H1 (cell line): Measurements from ENCODE around the gene COX10. TPM values are rescaled to one million over a fixed set of nuclear protein-coding genes. Genes with fewer than 3 reads are reported as not detected.

ENCODE experiments used
- CTCF ChIA-PET: fragments of 300-600 bp; sonication (Branson Sonifier 250); formaldehyde crosslinking; loops from one replicate; lab custom pipeline; 2021; ENCODE audit not compliant: partially characterized antibody; lab: Charles Lee
- POLR2A ChIA-PET: fragments of 300-600 bp; sonication (Branson Sonifier 250); formaldehyde crosslinking; loops from one replicate; lab custom pipeline; 2021; ENCODE audit warnings: inconsistent platforms; ENCODE audit not compliant: partially characterized antibody; lab: Charles Lee
- DNase-seq, 2 experiments: peaks; one replicate each; pipeline versions ENCODE4 v3.0.0 to v3.0.0-alpha.2; 2010 to 2022; ENCODE audit warnings: low spot score in 2 of 2, low read depth in 1 of 2, mixed read lengths in 1 of 2
- FAIRE-seq: peaks from 2 replicates; lab custom pipeline; 2011; peaks lifted over from hg19 to GRCh38; lab: Jason Lieb, UNC
- H2AFZ ChIP-seq: 2 replicates; pipeline ENCODE4 v1.8.1; 2012; ENCODE audit warnings: low read length, inconsistent platforms
- H2AK5ac ChIP-seq: 2 replicates; pipeline ENCODE4 v1.6.1; 2013; ENCODE audit warnings: low read depth, low read length
- H2BK120ac ChIP-seq: replicated peaks from 2 replicates; pipeline ENCODE3; 2013; ENCODE audit warnings: low read depth, low read length, inconsistent platforms
- H2BK12ac ChIP-seq: 2 replicates; pipeline ENCODE4 v1.6.1; 2013; ENCODE audit warnings: low read depth, low read length
- H2BK15ac ChIP-seq: 2 replicates; pipeline ENCODE4 v1.6.1; 2013; ENCODE audit warnings: low read length
- H2BK20ac ChIP-seq: 2 replicates; pipeline ENCODE4 v1.6.1; 2013; ENCODE audit warnings: low read length
- H2BK5ac ChIP-seq: 2 replicates; pipeline ENCODE4 v1.6.1; 2013; ENCODE audit warnings: low read depth, low read length
- H3K14ac ChIP-seq: 2 replicates; pipeline ENCODE4 v1.6.1; 2013; ENCODE audit warnings: inconsistent platforms; ENCODE audit not compliant: insufficient read length
- H3K18ac ChIP-seq: 2 replicates; pipeline ENCODE4 v1.6.1; 2013; ENCODE audit warnings: low read length; ENCODE audit errors: extremely low read depth
- H3K23ac ChIP-seq: 2 replicates; pipeline ENCODE4 v1.6.1; 2013; ENCODE audit warnings: inconsistent platforms; ENCODE audit not compliant: insufficient read length
- H3K23me2 ChIP-seq: 2 replicates; pipeline ENCODE4 v1.6.1; 2013; ENCODE audit warnings: low read depth, low read length
- H3K27ac ChIP-seq: 2 replicates; pipeline ENCODE4 v1.6.1; 2011; ENCODE audit warnings: low read depth, low read length, inconsistent platforms
- H3K27me3 ChIP-seq, 4 experiments: replicated peaks in 1 of 4; 1 replicate in 1 of 4; 2 replicates in 3 of 4; pipeline versions ENCODE4 v1.6.1 to v1.8.1; 2011 to 2013; ENCODE audit warnings: low read length in 3 of 4, mild to moderate bottlenecking in 3 of 4, inconsistent platforms in 2 of 4, mixed read lengths in 2 of 4, moderate library complexity in 1 of 4; ENCODE audit not compliant: control insufficient read depth in 3 of 4, insufficient read depth in 3 of 4; ENCODE audit errors: extremely low read depth in 1 of 4
- H3K36me3 ChIP-seq, 4 experiments: 2 replicates each; pipeline versions ENCODE4 v1.6.1 to v1.8.1; 2011 to 2013; ENCODE audit warnings: mild to moderate bottlenecking in 4 of 4, low read length in 3 of 4, moderate library complexity in 2 of 4, control low read depth in 1 of 4, inconsistent platforms in 1 of 4; ENCODE audit not compliant: insufficient read depth in 4 of 4, control insufficient read depth in 2 of 4
- H3K4ac ChIP-seq: replicated peaks from 2 replicates; pipeline ENCODE3; 2013; ENCODE audit warnings: low read length, low read depth, mixed read lengths, inconsistent platforms; ENCODE audit not compliant: insufficient read length
- H3K4me1 ChIP-seq, 4 experiments: replicated peaks in 1 of 4; 1 replicate in 1 of 4; 2 replicates in 3 of 4; pipeline versions ENCODE4 v1.6.1 to v1.8.1; 2011 to 2013; ENCODE audit warnings: low read length in 3 of 4, inconsistent platforms in 2 of 4, mixed read lengths in 1 of 4; ENCODE audit not compliant: insufficient read depth in 4 of 4, control insufficient read depth in 3 of 4
- H3K4me2 ChIP-seq, 2 experiments: 2 replicates each; pipeline versions ENCODE4 v1.6.1 to v1.8.1; 2011 to 2013; ENCODE audit warnings: low read depth in 2 of 2, low read length in 2 of 2, control low read depth in 1 of 2, inconsistent platforms in 1 of 2, mild to moderate bottlenecking in 1 of 2; ENCODE audit not compliant: insufficient read depth in 1 of 2
- H3K4me3 ChIP-seq, 4 experiments: fragments of 200-600, 300-600 bp in 1 of 4; sonication (generic), shearing (Covaris generic), sonication (Bioruptor Twin) in 1 of 4; 2 replicates each; pipeline versions ENCODE4 v1.5.1 to v1.8.1; 2011 to 2016; ENCODE audit warnings: low read length in 4 of 4, low read depth in 3 of 4, control low read depth in 2 of 4, inconsistent platforms in 2 of 4, mild to moderate bottlenecking in 2 of 4, mixed read lengths in 1 of 4, moderate library complexity in 1 of 4; ENCODE audit not compliant: insufficient read depth in 2 of 4; ENCODE audit errors: extremely low read depth in 1 of 4
- H3K56ac ChIP-seq: replicated peaks from 2 replicates; pipeline ENCODE3; 2013; ENCODE audit warnings: low read depth, mild to moderate bottlenecking, mixed read lengths, low read length, inconsistent platforms; ENCODE audit not compliant: insufficient read length
- H3K79me1 ChIP-seq: 2 replicates; pipeline ENCODE4 v1.6.1; 2013; ENCODE audit warnings: low read depth, low read length, control low read depth
- H3K79me2 ChIP-seq, 2 experiments: 2 replicates each; pipeline versions ENCODE4 v1.6.1 to v1.8.1; 2012 to 2013; ENCODE audit warnings: low read length in 2 of 2, mild to moderate bottlenecking in 2 of 2, inconsistent platforms in 1 of 2; ENCODE audit not compliant: insufficient read depth in 2 of 2, control insufficient read depth in 1 of 2
- H3K9ac ChIP-seq, 4 experiments: replicated peaks in 1 of 4; 1 replicate in 1 of 4; 2 replicates in 3 of 4; pipeline versions ENCODE4 v1.6.1 to v1.8.1; 2011 to 2013; ENCODE audit warnings: low read depth in 3 of 4, low read length in 3 of 4, control low read depth in 2 of 4, mild to moderate bottlenecking in 2 of 4, moderate library complexity in 2 of 4, inconsistent platforms in 1 of 4; ENCODE audit errors: extremely low read depth in 1 of 4
- H3K9me3 ChIP-seq, 2 experiments: 2 replicates each; pipeline versions ENCODE4 v1.6.1 to v1.8.1; 2012 to 2013; ENCODE audit warnings: mild to moderate bottlenecking in 2 of 2, moderate library complexity in 2 of 2, control low read depth in 1 of 2, inconsistent platforms in 1 of 2, low read depth in 1 of 2, low read length in 1 of 2, mixed read lengths in 1 of 2; ENCODE audit not compliant: insufficient read depth in 2 of 2
- H4K20me1 ChIP-seq, 2 experiments: replicated peaks in 1 of 2; 2 replicates each; pipeline versions ENCODE3 to v1.8.1; 2011 to 2013; ENCODE audit warnings: inconsistent platforms in 2 of 2, low read length in 2 of 2, mild to moderate bottlenecking in 1 of 2; ENCODE audit not compliant: insufficient read depth in 2 of 2, control insufficient read depth in 1 of 2
- H4K5ac ChIP-seq: 2 replicates; pipeline ENCODE4 v1.6.1; 2013; ENCODE audit warnings: low read length, low read depth, mixed read lengths, inconsistent platforms; ENCODE audit not compliant: insufficient read length
- H4K8ac ChIP-seq: 2 replicates; pipeline ENCODE4 v1.8.0; 2013; ENCODE audit warnings: mild to moderate bottlenecking, moderate library complexity, low read length, inconsistent platforms; ENCODE audit not compliant: insufficient read depth; ENCODE audit errors: extremely low read depth
- H4K91ac ChIP-seq: replicated peaks from 2 replicates; pipeline ENCODE3; 2013; ENCODE audit warnings: low read length, mixed read lengths, inconsistent platforms; ENCODE audit not compliant: insufficient read length
- CBX5 ChIP-seq: fragments of 300-800, 300-1000 bp; sonication (generic); IDR thresholded peaks from 2 replicates; pipeline ENCODE4 v1.7.1; 2016; ENCODE audit warnings: antibody characterized with exemption, low read length, low read depth
- CTBP2 ChIP-seq: IDR thresholded peaks from 2 replicates; pipeline ENCODE4 v1.7.0; 2011; ENCODE audit warnings: borderline replicate concordance, mild to moderate bottlenecking, moderate library complexity, mixed read lengths, low read length; ENCODE audit not compliant: insufficient read depth, insufficient read length
- EZH2 ChIP-seq: fragments of 200-600 bp; sonication (generic); IDR thresholded peaks from 2 replicates; pipeline ENCODE4 v1.7.1; 2012; ENCODE audit warnings: low read depth, mild to moderate bottlenecking, moderate library complexity, low read length, inconsistent platforms; ENCODE audit not compliant: severe bottlenecking
- KDM4A ChIP-seq: IDR thresholded peaks from one replicate; pipeline ENCODE4 v1.7.1; 2012; ENCODE audit warnings: low read depth, mild to moderate bottlenecking, moderate library complexity, low read length, inconsistent platforms; ENCODE audit not compliant: severe bottlenecking
- SAP30 ChIP-seq: fragments of 300-600 bp; sonication (generic); IDR thresholded peaks from 2 replicates; pipeline ENCODE4 v1.7.1; 2012; ENCODE audit warnings: low read length, moderate library complexity, mild to moderate bottlenecking, inconsistent platforms; ENCODE audit not compliant: insufficient read depth, insufficient replicate concordance
- TEAD4 ChIP-seq: IDR thresholded peaks from 2 replicates; pipeline ENCODE4 v1.6.1; 2012; ENCODE audit warnings: low read depth, low read length, inconsistent platforms, mixed read lengths
- WGBS, 2 experiments: shearing (Covaris generic) in 1 of 2; methylation state at CpG; one replicate each; pipeline versions ENCODE4 v1.1.6 to v1.1.7; 2013 to 2015; ENCODE audit warnings: low lambda C conversion rate in 2 of 2, mixed read lengths in 2 of 2, inconsistent platforms in 1 of 2, low coverage in 1 of 2, missing lambda C conversion rate in 1 of 2; ENCODE audit not compliant: insufficient replicate concordance in 2 of 2, insufficient coverage in 1 of 2, insufficient read length in 1 of 2; ENCODE audit errors: extremely low coverage in 1 of 2, missing lambda C conversion rate in 1 of 2; 5-methylcytosine and 5-hydroxymethylcytosine counted together
- polyA plus RNA-seq, 7 experiments: library from polyadenylated mRNA; depleted of rRNA in 3 of 7; stranded (reverse) in 5 of 7; unstranded in 2 of 7; fragments of >200 nt in 5 of 7; fragments of 200-250 nt in 2 of 7; gene quantifications; 1 replicate in 5 of 7; 2 replicates in 1 of 7; 4 replicates in 1 of 7; pipeline versions ENCODE4 v1.2.1 to v1.2.3, GENCODE V29; 2011 to 2013; ENCODE audit warnings: missing spikeins in 2 of 7, mixed read lengths in 2 of 7
- total RNA-seq: library from RNA; stranded (reverse); fragmentation: NEBNext Ultra II Directional; extraction: Animal tissue kit (Norgen Biotek cat#: 25700); gene quantifications from 2 replicates; pipeline ENCODE4 v1.2.1, GENCODE V29; 2021

Gene COX10
- total and polyA plus RNA-seq, 2 of the 8 experiments (the other 6 are each of a cell fraction or from before 2014, with no cell fraction given), result 18.0 to 23.0 TPM

- no peak overlapping the region for H3K56ac ChIP-seq
- H4K5ac ChIP-seq, result no peak overlapping the region
- no peaks in the 10 kb centered on the region for H3K79me1 ChIP-seq
- H2AFZ ChIP-seq, result no peak overlapping the region
- CTCF ChIA-PET, result no interaction called here
- no peak overlapping the region for H2BK20ac ChIP-seq
- no peak overlapping the region for H3K14ac ChIP-seq
- no peak overlapping the region for H2BK15ac ChIP-seq
- H3K4ac ChIP-seq, result no peak overlapping the region
- no peaks in the 10 kb centered on the region for H3K4me1 ChIP-seq
- H4K8ac ChIP-seq, result no peak overlapping the region
- H3K9me3 ChIP-seq, result no peaks in the 10 kb centered on the region
- H4K20me1 ChIP-seq, result no peaks in the 10 kb centered on the region
- no peak for DNase-seq
- H3K9ac ChIP-seq, result no peak overlapping the region
- FAIRE-seq, result no peak
- peaks cover 0 to 5% (median 1%) of the 10 kb centered on the region in 4 experiments; a peak in 3 of 8 replicates for H3K36me3 ChIP-seq
- H3K23ac ChIP-seq, result no peak overlapping the region
- no peak overlapping the region for H2BK12ac ChIP-seq
- H3K27me3 ChIP-seq, result no peaks in the 10 kb centered on the region
- no peak overlapping the region for H3K27ac ChIP-seq
- H2AK5ac ChIP-seq, result no peak overlapping the region
- no peak overlapping the region for H3K4me2 ChIP-seq
- H2BK120ac ChIP-seq, result no peak overlapping the region
- no peaks in the 10 kb centered on the region for H3K79me2 ChIP-seq
- 89% methylated on average over 4 of the region's 4 CpGs; no CpG with 5 or more reads in 1 of the 2 experiments for WGBS, 2 experiments
- no peaks in the 10 kb centered on the region for H3K23me2 ChIP-seq
- no peak overlapping the region for H3K18ac ChIP-seq
- POLR2A ChIA-PET, result no interaction called here
- no peak overlapping the region for H3K4me3 ChIP-seq
- H4K91ac ChIP-seq, result no peak overlapping the region
- no peak overlapping the region for H2BK5ac ChIP-seq
- TF ChIP-seq SAP30 (no peak), CBX5 (no peak), EZH2 (no peak), KDM4A (no peak), TEAD4 (no peak), CTBP2 (no peak)
Measured at GRCh38 chr17:14033166-14033565, 36.1 kb upstream of the COX10 start.
